Measurements from ENCODE around the gene LRRK1.

- TF ChIP-seq CTCF (conservative IDR thresholded peaks at IDR 0.05; ENCODE audit: low read depth in 2 of 2) (no peak), ZNF462 (CRISPR knock-in tag; IDR thresholded peaks at IDR 0.05) (no peak), EZH2 (IDR thresholded peaks at IDR 0.05; ENCODE audit: low read depth, unreplicated experiment) (no peak), POLR2AphosphoS5 (IDR thresholded peaks at IDR 0.05; ENCODE audit: low read depth) (no peak), CREB1 (CRISPR knock-in tag; IDR thresholded peaks at IDR 0.05; ENCODE audit: low read depth) (no peak), EZH2phosphoT487 (IDR thresholded peaks at IDR 0.05; ENCODE audit: unreplicated experiment) (no peak), REST (IDR thresholded peaks at IDR 0.05; ENCODE audit: unreplicated experiment) (no peak), ETS1 (IDR thresholded peaks at IDR 0.05) (no peak), JUNB (IDR thresholded peaks at IDR 0.05; ENCODE audit: unreplicated experiment) (no peak), ZNF331 (CRISPR knock-in tag; IDR thresholded peaks at IDR 0.05; ENCODE audit: low read depth) (no peak), STAT1 (IDR thresholded peaks at IDR 0.05; ENCODE audit: unreplicated experiment) (no peak)
Observed at GRCh38 chr15:100891307-100892012, 27.7 kb upstream of the LRRK1 start.

All from GM23338 (cell line).